BE2C (cell line): ENCODE data around the gene DRICH1.
"Not testable (repeated sequence)": the region's sequence is repeated elsewhere in the genome, so short reads cannot be mapped to it uniquely, and the experiment has no call there.

Source experiments
- DNase-seq: peaks from one replicate; pipeline ENCODE4 v3.0.0-alpha.2; 2020
- H3K27me3 ChIP-seq: fragments of 250-450 bp; sonication (Bioruptor Pico); 2 replicates; pipeline ENCODE4 v1.5.1; 2020; ENCODE audit warnings: mild to moderate bottlenecking
- H3K36me3 ChIP-seq: fragments of 250-450 bp; sonication (Bioruptor Pico); 2 replicates; pipeline ENCODE4 v1.5.1; 2020; ENCODE audit warnings: mild to moderate bottlenecking
- H3K4me1 ChIP-seq: fragments of 250-450 bp; sonication (Bioruptor Pico); 2 replicates; pipeline ENCODE4 v1.5.1; 2020
- H3K4me3 ChIP-seq: 2 replicates; pipeline ENCODE4 v1.5.1; 2011; ENCODE audit warnings: low read depth, low read length
- H3K9me3 ChIP-seq: fragments of 250-450 bp; sonication (Bioruptor Pico); 2 replicates; pipeline ENCODE4 v1.5.1; 2020
- TF ChIP-seq, protein P1 (sequence below): IDR thresholded peaks from 2 replicates; pipeline ENCODE4 v1.5.1; 2012; ENCODE audit warnings: mild to moderate bottlenecking, low read depth, low read length

DRICH1 gene

DNA sequence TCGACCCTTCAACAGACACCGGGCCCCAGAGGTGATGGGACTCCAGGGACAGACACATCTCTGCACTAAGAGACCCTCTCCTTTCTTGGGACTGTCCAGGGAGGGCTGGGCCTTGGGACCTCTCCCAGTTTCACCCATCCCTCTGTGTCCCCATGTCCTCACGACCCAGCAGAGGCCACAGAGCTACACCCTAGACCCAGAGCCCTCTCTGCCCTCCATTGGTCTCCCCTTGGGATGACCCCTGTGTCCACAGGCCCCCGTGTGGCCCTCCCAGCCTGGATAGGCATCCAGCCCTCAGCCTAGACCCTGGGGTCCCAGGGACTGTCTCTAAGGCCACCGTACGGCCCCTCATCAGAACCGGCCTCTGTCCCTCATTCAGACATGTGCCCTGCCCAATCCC, 7.5 kb upstream of the DRICH1 start:
- Histone ChIP-seq H3K4me1 (no peaks in the 10 kb centered on the region; the same call in 1 of the 2 replicates), H3K4me3 (no peak overlapping the region), H3K9me3 (no peaks in the 10 kb centered on the region), H3K36me3 (no peaks in the 10 kb centered on the region), H3K27me3 (no peaks in the 10 kb centered on the region)
- TF ChIP-seq, protein P1, sequence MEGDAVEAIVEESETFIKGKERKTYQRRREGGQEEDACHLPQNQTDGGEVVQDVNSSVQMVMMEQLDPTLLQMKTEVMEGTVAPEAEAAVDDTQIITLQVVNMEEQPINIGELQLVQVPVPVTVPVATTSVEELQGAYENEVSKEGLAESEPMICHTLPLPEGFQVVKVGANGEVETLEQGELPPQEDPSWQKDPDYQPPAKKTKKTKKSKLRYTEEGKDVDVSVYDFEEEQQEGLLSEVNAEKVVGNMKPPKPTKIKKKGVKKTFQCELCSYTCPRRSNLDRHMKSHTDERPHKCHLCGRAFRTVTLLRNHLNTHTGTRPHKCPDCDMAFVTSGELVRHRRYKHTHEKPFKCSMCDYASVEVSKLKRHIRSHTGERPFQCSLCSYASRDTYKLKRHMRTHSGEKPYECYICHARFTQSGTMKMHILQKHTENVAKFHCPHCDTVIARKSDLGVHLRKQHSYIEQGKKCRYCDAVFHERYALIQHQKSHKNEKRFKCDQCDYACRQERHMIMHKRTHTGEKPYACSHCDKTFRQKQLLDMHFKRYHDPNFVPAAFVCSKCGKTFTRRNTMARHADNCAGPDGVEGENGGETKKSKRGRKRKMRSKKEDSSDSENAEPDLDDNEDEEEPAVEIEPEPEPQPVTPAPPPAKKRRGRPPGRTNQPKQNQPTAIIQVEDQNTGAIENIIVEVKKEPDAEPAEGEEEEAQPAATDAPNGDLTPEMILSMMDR: no peak
- no peak for DNase-seq

DNA sequence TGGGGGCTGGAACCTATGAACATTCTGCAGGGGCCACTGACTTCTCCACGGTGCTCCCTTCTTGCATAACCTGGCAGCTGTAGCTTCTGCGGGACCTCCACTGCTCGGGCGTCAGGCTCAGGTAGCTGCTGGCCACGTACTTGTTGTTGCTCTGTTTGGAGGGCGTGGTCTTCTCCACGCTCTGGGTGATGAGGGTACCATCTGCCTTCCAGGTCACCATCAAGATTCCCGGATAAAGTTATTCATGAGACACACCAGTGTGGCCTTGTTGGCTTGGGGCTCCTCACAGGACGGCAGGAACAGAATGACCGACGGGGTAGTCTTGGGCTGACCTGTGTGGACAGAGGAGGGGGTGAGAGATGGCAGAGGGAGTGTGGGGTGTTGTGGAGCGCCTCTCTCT, 6.5 kb upstream of the DRICH1 start:
- Histone ChIP-seq H3K9me3 (no peaks in the 10 kb centered on the region), H3K27me3 (no peaks in the 10 kb centered on the region), H3K4me1 (no peaks in the 10 kb centered on the region; the same call in 1 of the 2 replicates), H3K36me3 (no peaks in the 10 kb centered on the region), H3K4me3 (no peak overlapping the region)
- DNase-seq: no peak
- TF ChIP-seq, protein P1: no peak

DNA sequence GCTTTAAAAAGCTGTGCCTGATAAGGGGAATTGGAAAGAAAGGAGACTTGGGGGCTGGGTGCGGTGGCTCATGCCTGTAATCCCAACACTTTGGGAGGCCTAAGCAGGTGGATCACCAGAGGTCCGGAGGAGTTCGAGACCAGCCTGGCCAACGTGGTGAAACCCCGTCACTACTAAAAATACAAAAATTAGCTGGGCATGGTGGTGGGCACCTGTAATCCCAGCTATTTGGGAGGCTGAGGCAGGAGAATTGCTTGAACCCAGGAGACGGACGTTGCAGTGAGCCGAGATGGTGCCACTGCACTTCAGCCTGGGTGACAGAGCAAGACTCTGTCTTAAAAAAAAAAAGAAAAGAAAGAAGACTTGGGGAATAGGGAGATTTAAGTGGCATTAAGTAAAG, 3.2 kb upstream of the DRICH1 start:
- not testable (repeated sequence) for H3K9me3 ChIP-seq, H3K36me3 ChIP-seq, H3K4me1 ChIP-seq, H3K4me3 ChIP-seq, H3K27me3 ChIP-seq, DNase-seq

DNA sequence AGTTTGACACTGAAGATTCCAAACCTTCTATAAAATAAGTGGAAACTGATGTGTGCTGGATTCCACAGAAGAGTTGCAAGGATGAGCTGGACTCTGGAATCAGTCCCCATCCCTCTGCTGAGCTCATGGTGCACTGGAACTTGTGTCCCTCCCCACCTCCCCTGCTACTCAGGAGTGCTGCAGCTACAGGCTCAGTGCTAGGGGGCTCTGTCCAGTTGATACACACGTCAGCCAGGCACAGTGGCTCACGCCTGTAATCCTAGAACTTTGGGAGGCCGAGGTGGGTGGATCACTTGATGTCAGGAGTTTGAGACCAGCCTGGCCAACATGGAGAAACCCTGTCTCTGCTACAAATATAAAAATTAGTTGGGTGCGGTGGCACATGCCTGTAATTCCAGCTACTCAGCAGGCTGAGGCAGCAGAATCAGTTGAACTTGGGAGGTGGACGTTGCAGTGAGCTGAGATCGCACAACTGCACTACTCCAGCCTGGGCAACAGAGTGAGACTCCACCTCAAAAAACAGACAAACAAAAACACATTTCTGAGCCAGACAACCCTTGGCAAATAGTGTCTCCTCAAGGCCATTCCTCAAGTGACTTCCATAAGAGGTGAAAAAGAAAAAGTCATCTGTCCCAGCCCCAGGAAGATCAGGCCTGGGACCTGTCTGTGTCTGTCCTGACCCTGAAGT, 3.9 kb downstream of the DRICH1 start:
- H3K27me3 ChIP-seq, DNase-seq, H3K4me3 ChIP-seq, H3K9me3 ChIP-seq, H3K36me3 ChIP-seq, H3K4me1 ChIP-seq: not testable (repeated sequence)

DNA sequence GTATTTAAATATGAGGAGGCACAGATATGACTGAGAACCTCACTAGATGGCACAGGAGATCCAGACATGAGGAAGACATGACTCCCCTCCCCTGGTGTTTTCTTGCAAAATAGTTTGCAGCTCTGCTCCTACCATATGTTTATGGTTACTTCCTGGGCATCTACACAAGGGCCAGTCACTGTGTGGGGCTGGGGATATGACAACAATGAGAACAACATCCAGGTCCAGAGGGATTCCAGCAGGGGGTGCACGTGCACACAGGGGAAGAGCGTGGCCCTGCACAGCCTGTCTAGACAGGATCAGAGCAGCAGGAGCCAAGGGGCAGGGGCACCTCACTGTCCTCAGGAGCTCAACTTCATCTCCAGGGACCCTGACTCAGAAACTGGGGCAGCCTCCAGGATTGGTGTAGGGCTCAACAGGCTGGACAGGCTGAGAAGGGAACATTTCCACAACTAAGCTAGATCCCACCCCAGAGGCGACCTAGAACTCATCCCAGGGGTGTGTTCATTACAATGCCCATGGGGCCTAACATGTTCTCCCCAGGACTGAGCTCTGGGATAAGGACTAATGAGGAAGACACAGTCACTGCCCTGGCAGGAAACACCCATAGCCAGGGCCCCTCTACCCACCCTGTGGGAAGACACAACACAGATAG, 4.6 kb downstream of the DRICH1 start:
- peak; percentile 64 for DNase-seq

DNA sequence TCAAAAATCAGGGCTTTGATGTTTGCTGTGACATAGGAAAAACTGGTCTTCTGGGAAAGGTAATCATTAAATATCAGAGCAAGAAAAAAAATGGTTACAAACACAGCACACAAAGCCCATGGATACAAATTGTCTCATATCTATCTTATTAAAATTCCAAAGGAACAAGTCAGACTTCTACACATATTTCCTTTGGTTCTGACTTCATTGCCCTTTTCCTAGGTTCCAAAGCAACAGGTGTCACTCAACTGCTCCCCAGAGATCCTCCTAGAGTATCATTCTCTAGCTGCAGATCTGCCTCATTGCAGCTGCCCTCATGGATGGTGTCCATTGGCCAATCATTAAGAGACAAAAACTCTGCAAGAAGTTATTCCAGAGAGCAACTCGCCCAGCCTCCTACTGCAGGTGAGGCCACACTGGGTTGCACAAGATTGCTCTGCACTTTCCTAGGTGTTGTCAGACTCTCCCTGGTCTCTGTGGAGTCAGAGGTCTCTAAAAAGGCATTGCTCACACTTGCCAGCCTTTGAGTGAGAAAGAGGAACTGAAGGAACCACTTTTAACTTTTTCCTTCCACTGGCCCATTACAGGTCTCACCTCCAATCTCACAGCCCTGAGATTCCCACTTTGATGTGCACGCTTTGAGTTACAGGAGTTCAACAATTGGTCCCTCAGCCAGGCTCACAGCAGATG, 5.7 kb downstream of the DRICH1 start:
- H3K27me3 ChIP-seq: no peaks in the 10 kb centered on the region; the same call in 1 of the 2 replicates
- no peaks in the 10 kb centered on the region for H3K4me1 ChIP-seq
- TF ChIP-seq, protein P1: no peak
- no peaks in the 10 kb centered on the region for H3K36me3 ChIP-seq
- H3K4me3 ChIP-seq: no peak overlapping the region
- DNase-seq: no peak
- H3K9me3 ChIP-seq: no peaks in the 10 kb centered on the region

More for the DNA sequence above, 4.6 kb downstream of the DRICH1 start:
- TF ChIP-seq, protein P1: peak; percentile 63
- H3K4me3 ChIP-seq, H3K4me1 ChIP-seq, H3K9me3 ChIP-seq, H3K27me3 ChIP-seq, H3K36me3 ChIP-seq: not testable (repeated sequence)

DNA sequence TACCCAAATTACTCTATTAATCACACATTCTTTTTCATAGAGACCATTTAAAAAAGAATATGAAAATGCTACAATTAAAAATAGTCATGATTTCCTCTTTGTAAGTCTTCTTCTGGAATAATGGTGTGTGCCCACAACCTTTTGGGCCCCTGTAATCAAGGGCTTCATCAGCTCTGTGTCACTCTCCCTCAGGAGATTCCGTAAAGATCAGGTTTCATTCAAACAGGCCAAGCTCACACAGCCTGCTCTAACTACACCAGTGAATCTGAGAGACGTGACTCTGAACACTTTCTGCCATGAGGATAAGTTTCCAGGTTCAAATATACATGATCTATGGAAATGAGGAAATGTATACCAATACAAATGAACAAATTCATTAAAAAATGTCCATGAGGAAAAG, 9.5 kb downstream of the DRICH1 start:
- TF ChIP-seq, protein P1: no peak
- Histone ChIP-seq H3K9me3 (no peaks in the 10 kb centered on the region), H3K27me3 (no peaks in the 10 kb centered on the region; the same call in 1 of the 2 replicates), H3K4me3 (no peak overlapping the region), H3K4me1 (no peaks in the 10 kb centered on the region), H3K36me3 (no peaks in the 10 kb centered on the region)
- DNase-seq: no peak

DNA sequence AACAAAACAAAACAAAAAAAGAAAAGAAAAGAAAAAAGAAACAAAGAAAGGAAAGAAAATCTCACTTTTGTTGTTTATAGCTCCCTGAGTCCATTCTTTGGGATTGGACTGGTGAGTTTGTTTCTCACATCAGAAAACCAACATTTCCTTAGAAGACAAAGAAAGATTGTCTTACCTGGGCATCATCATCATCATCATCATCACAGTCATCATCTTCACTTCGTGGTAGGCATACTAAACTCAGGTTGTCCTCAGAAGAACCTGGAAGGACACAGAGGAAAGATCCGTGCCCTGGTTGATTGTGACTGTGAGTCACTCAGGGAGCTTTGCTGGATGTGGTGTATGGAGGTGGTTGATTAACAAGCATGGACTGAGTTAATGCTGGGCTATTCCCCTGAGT, 10.2 kb downstream of the DRICH1 start:
- not testable (repeated sequence) for DNase-seq, H3K27me3 ChIP-seq, H3K4me1 ChIP-seq, H3K4me3 ChIP-seq, H3K9me3 ChIP-seq, H3K36me3 ChIP-seq
